Measurements from ENCODE around the gene AEBP1. TPM values are rescaled to one million over a fixed set of nuclear protein-coding genes. Genes with fewer than 3 reads are reported as not detected.

The AEBP1 gene
- total RNA-seq, 1 donor from 2014 or later: 22.2 TPM

DNA sequence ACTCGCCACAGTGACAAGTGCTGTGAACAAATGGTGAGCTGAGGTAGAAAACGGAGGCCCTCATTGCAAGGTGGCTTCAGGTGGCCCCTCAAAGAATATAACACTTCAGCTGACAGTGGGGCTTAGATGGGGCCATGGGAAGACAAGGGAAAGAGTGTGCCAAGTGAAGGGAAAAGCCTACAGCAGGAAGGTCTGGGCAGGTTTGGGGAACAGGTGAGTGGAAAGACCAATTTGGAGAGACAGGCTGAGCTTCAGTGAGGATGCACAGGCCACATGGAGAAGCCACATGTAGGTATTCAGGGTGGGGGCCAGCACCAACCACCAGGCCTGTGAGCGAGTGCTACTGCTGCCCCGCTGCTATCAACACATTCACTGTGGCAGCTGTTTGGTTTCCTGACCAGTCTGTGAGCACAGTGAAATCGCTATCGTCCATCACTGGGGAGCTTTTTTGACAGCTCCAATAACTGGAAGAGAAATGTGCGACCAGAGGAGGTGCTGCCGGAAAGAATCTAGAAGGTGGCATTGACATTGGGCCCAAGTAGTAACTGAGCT is 15.8 kb downstream of the AEBP1 start:
- no peaks in the 10 kb centered on the region for H3K9me3 Mint-ChIP-seq (ENCODE audit: unreplicated experiment)
- peaks cover 7% of the 10 kb centered on the region for H3K27me3 Mint-ChIP-seq (ENCODE audit: unreplicated experiment)
- peaks cover 14% of the 10 kb centered on the region for H3K36me3 Mint-ChIP-seq (ENCODE audit: low read depth, unreplicated experiment)
- no peak overlapping the region for H3K4me3 Mint-ChIP-seq (ENCODE audit: unreplicated experiment)
- no peak overlapping the region for H3K27ac Mint-ChIP-seq (ENCODE audit: unreplicated experiment)
- H3K4me1 Mint-ChIP-seq (ENCODE audit: unreplicated experiment): peaks cover 7% of the 10 kb centered on the region
- no peak for DNase-seq (ENCODE audit: low spot score)
- TF ChIP-seq, protein P1, sequence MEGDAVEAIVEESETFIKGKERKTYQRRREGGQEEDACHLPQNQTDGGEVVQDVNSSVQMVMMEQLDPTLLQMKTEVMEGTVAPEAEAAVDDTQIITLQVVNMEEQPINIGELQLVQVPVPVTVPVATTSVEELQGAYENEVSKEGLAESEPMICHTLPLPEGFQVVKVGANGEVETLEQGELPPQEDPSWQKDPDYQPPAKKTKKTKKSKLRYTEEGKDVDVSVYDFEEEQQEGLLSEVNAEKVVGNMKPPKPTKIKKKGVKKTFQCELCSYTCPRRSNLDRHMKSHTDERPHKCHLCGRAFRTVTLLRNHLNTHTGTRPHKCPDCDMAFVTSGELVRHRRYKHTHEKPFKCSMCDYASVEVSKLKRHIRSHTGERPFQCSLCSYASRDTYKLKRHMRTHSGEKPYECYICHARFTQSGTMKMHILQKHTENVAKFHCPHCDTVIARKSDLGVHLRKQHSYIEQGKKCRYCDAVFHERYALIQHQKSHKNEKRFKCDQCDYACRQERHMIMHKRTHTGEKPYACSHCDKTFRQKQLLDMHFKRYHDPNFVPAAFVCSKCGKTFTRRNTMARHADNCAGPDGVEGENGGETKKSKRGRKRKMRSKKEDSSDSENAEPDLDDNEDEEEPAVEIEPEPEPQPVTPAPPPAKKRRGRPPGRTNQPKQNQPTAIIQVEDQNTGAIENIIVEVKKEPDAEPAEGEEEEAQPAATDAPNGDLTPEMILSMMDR (IDR thresholded peaks at IDR 0.05; ENCODE audit: unreplicated experiment): no peak

DNA sequence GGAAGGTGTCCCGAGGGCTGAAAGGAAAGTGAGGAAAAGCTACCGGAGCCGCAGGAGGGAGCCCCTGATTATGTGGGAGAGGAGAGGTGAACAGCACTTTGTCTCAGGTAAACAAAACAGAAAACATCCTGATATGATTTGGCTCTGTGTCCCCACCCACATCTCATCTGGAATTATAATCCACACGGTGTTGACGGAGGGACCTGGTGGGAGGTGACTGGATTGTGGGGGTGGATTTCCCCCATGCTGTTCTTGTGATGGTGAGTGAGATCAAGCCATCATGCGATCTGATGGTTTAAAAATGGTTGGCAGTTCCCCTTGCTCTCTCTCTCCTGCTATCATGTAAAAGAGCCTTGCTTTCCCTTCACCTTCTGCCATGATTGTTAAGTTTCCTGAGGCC is 16.2 kb downstream of the AEBP1 start:
- H3K4me3 Mint-ChIP-seq (ENCODE audit: unreplicated experiment): no peak overlapping the region
- TF ChIP-seq, protein P1 (IDR thresholded peaks at IDR 0.05; ENCODE audit: unreplicated experiment): no peak
- H3K36me3 Mint-ChIP-seq (ENCODE audit: low read depth, unreplicated experiment): peaks cover 14% of the 10 kb centered on the region
- H3K4me1 Mint-ChIP-seq (ENCODE audit: unreplicated experiment): peaks cover 7% of the 10 kb centered on the region
- peaks cover 9% of the 10 kb centered on the region for H3K27me3 Mint-ChIP-seq (ENCODE audit: unreplicated experiment)
- H3K9me3 Mint-ChIP-seq (ENCODE audit: unreplicated experiment): no peaks in the 10 kb centered on the region
- no peak overlapping the region for H3K27ac Mint-ChIP-seq (ENCODE audit: unreplicated experiment)
- DNase-seq (ENCODE audit: low spot score): no peak

DNA sequence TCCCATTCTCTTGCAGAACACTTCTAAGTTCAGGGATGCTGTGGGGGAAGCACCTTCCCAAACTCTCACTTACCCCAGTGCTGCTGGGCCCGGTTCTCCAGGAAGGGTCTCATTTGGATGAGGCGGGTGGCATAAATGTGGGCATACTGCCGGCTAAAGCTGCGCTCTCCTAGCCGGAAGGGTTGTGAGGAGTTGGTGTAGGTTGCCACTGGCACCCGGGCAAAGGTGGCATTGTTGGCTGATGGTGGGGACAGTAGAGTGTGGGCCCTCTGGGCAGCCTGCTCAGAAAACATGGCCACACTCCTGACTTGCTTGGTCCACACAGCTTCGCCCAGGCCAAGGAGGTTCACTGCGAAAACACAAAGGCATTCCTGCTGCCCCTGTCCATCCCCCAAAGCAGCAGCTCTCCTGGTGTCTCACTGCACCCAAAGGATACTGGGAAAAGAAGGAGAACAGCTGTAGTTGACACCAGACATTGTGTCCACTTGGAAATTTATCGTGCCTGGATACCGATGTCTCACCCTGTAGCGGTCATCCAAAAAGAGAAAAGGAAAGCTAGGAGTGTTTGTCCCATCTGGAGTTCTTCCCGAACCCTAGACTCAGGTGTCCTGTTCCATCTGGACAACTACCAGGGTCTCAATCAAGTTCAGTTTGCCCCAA is 17.7 kb downstream of the AEBP1 start:
- peaks cover 9% of the 10 kb centered on the region for H3K27me3 Mint-ChIP-seq (ENCODE audit: unreplicated experiment)
- no peak overlapping the region for H3K27ac Mint-ChIP-seq (ENCODE audit: unreplicated experiment)
- TF ChIP-seq, protein P1 (IDR thresholded peaks at IDR 0.05; ENCODE audit: unreplicated experiment): no peak
- no peak for DNase-seq (ENCODE audit: low spot score)
- H3K36me3 Mint-ChIP-seq (ENCODE audit: low read depth, unreplicated experiment): peaks cover 14% of the 10 kb centered on the region
- H3K4me3 Mint-ChIP-seq (ENCODE audit: unreplicated experiment): no peak overlapping the region
- H3K9me3 Mint-ChIP-seq (ENCODE audit: unreplicated experiment): peaks cover 3% of the 10 kb centered on the region
- H3K4me1 Mint-ChIP-seq (ENCODE audit: unreplicated experiment): peaks cover 7% of the 10 kb centered on the region

DNA sequence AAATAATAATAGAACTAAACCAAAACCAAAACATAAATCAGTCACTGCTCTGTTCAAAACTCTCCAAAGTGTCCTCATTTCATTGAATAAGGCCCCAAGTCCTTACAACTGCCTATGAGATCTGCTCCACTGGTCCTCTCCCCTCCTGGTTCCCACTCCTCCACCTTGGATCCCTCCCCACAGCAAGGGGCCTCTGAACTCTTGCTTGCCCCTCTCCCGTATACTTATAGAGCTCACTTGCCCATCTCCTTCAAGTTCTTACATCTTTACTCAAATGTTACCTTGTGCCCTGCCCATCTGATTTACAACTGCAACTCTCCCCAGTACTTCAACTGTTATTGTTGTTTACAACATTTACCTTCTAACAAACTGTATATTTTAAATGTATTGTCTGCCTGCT is 18.4 kb downstream of the AEBP1 start:
- Mint-ChIP-seq H3K4me1 (ENCODE audit: unreplicated experiment) (peaks cover 7% of the 10 kb centered on the region), H3K9me3 (ENCODE audit: unreplicated experiment) (peaks cover 4% of the 10 kb centered on the region), H3K27ac (ENCODE audit: unreplicated experiment) (no peak overlapping the region), H3K27me3 (ENCODE audit: unreplicated experiment) (peaks cover 5% of the 10 kb centered on the region), H3K36me3 (ENCODE audit: low read depth, unreplicated experiment) (peaks cover 16% of the 10 kb centered on the region), H3K4me3 (ENCODE audit: unreplicated experiment) (peak overlapping the region; percentile 23)
- TF ChIP-seq, protein P1 (IDR thresholded peaks at IDR 0.05; ENCODE audit: unreplicated experiment): no peak
- DNase-seq (ENCODE audit: low spot score): no peak
